GM19467 (cell line): ENCODE results near the gene DNER.

Experiments
- ATAC-seq: cut with Tn5 transposase; IDR thresholded peaks from one replicate; pipeline ENCODE4 v1.9.1; 2021; ENCODE audit warnings: mild to moderate bottlenecking, moderate library complexity; ENCODE audit not compliant: unreplicated experiment

DNER gene

GRCh38 chr2:229674830-229675530 lies 39.4 kb downstream of the DNER start:
- ATAC-seq, result no peak

GRCh38 chr2:229673676-229674075 lies 40.7 kb downstream of the DNER start:
- ATAC-seq, result no peak

- ATAC-seq, result no peak
These were observed 42.3 kb downstream of the DNER start for GRCh38 chr2:229672021-229672420.

- ATAC-seq, result no peak
These were observed 44.5 kb downstream of the DNER start for GRCh38 chr2:229669841-229670240.

- ATAC-seq, result no peak
These were observed 47.5 kb downstream of the DNER start for GRCh38 chr2:229666811-229667210.

GRCh38 chr2:229665158-229665557 lies 49.2 kb downstream of the DNER start:
- no peak for ATAC-seq

- ATAC-seq, result no peak
These were observed 52.9 kb downstream of the DNER start for GRCh38 chr2:229661478-229661877.

GRCh38 chr2:229660951-229661350 lies 53.4 kb downstream of the DNER start:
- no peak for ATAC-seq

- ATAC-seq, result no peak
These were observed 54.0 kb downstream of the DNER start for GRCh38 chr2:229660391-229660790.

GRCh38 chr2:229658004-229658403 lies 56.4 kb downstream of the DNER start:
- no peak for ATAC-seq

GRCh38 chr2:229654437-229654836 lies 59.9 kb downstream of the DNER start:
- no peak for ATAC-seq

- ATAC-seq, result no peak
These were observed 60.8 kb downstream of the DNER start for GRCh38 chr2:229653531-229653930.

- ATAC-seq, result no peak
These were observed 61.6 kb downstream of the DNER start for GRCh38 chr2:229652796-229653195.

GRCh38 chr2:229650901-229651300 lies 63.5 kb downstream of the DNER start:
- no peak for ATAC-seq

GRCh38 chr2:229650059-229650458 lies 64.3 kb downstream of the DNER start:
- ATAC-seq, result no peak

- ATAC-seq, result no peak
These were observed 68.1 kb downstream of the DNER start for GRCh38 chr2:229646186-229646723.

- no peak for ATAC-seq
These were observed 72.0 kb downstream of the DNER start for GRCh38 chr2:229642371-229642770.

- no peak for ATAC-seq
These were observed 72.7 kb downstream of the DNER start for GRCh38 chr2:229641676-229642075.

GRCh38 chr2:229640636-229641035 lies 73.7 kb downstream of the DNER start:
- no peak for ATAC-seq

- ATAC-seq, result no peak
These were observed 77.8 kb downstream of the DNER start for GRCh38 chr2:229636571-229636970.

GRCh38 chr2:229635371-229635680 lies 79.0 kb downstream of the DNER start:
- ATAC-seq, result no peak

GRCh38 chr2:229634601-229635370 lies 79.6 kb downstream of the DNER start:
- ATAC-seq, result no peak
